ENCODE data around the gene C16orf78.

The C16orf78 gene

DNA sequence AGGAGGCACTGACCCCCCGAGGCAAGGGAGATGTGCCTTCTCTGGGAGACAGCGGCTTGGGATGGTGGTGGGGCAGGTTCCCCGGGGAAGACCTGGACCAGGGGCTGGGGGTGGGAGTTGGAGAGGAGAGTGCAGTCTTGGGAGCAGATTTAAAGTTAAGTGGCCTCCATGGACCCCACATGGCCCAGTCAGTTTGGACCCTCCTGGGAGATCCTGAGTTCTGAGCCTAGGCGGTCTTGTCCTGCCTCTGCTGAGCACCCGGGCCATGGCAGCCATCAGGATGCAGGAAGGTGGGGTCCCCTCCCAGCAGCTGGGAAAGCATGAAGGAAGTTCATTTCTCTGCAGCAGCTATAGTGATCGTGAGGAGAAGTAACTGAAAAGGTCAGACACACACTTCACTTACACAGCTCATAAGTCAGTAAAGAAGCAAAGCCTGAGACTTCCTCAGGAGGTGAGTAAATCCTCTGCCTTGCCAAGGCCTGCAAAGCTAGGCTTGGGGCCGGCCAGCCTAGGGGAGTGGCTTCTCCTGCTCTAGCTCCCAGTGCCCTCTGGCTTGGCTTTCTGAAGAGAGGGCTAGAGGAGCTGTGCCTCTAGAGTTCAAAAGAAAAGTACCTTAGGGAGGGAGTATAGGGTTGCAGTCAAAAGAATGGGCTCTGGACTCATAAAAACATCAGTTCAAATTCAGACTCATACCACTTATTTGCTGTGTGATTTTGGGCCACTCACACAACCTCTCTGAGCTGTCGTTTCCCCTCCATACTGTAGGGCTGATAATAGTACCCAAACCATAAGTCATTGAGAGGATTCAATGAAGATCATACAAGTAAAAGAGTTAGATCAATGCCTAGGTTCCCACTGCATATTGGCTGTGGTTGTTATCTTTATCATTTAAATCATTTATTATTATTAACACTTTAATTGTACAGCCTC is 31.0 kb upstream of the C16orf78 start:
- Mint-ChIP-seq H3K4me1 (no peaks in the 10 kb centered on the region), H3K27me3 (peaks cover 35% of the 10 kb centered on the region), H3K36me3 (ENCODE audit: insufficient read depth) (no peaks in the 10 kb centered on the region), H3K4me3 (no peak overlapping the region), H3K9me3 (no peaks in the 10 kb centered on the region), H3K27ac (ENCODE audit: low read depth) (no peak overlapping the region)
- DNase-seq (ENCODE audit: low spot score in 2 of 2) (no peak), ATAC-seq (replicated peaks; ENCODE audit: extremely low read depth, poor library complexity, severe bottlenecking) (no peak)

- H3K27me3 Mint-ChIP-seq, result peaks cover 28% of the 10 kb centered on the region
- no peaks in the 10 kb centered on the region for H3K36me3 Mint-ChIP-seq (ENCODE audit: insufficient read depth)
These were observed 30.3 kb upstream of the C16orf78 start for GRCh38 chr16:49343291-49343690.

GRCh38 chr16:49344401-49344800 is 29.2 kb upstream of the C16orf78 start:
- no peaks in the 10 kb centered on the region for H3K9me3 Mint-ChIP-seq
- no peak for ATAC-seq (replicated peaks; ENCODE audit: extremely low read depth, poor library complexity, severe bottlenecking)
- H3K27ac Mint-ChIP-seq (ENCODE audit: low read depth), result no peak overlapping the region
- DNase-seq (ENCODE audit: low spot score in 2 of 2), result no peak
- no peak overlapping the region for H3K4me3 Mint-ChIP-seq
- H3K4me1 Mint-ChIP-seq, result no peaks in the 10 kb centered on the region
- H3K36me3 Mint-ChIP-seq (ENCODE audit: insufficient read depth), result no peaks in the 10 kb centered on the region
- peaks cover 17% of the 10 kb centered on the region for H3K27me3 Mint-ChIP-seq

More at GRCh38 chr16:49343291-49343690, 30.3 kb upstream of the C16orf78 start:
- DNase-seq (ENCODE audit: low spot score in 2 of 2) (no peak), ATAC-seq (replicated peaks; ENCODE audit: extremely low read depth, poor library complexity, severe bottlenecking) (no peak)
- no peak overlapping the region for H3K27ac Mint-ChIP-seq (ENCODE audit: low read depth)
- no peak overlapping the region for H3K4me3 Mint-ChIP-seq
- H3K4me1 Mint-ChIP-seq, result no peaks in the 10 kb centered on the region
- no peaks in the 10 kb centered on the region for H3K9me3 Mint-ChIP-seq

- Mint-ChIP-seq H3K9me3 (no peaks in the 10 kb centered on the region), H3K36me3 (ENCODE audit: insufficient read depth) (no peaks in the 10 kb centered on the region), H3K27ac (ENCODE audit: low read depth) (no peak overlapping the region), H3K4me1 (no peaks in the 10 kb centered on the region), H3K27me3 (peaks cover 10% of the 10 kb centered on the region), H3K4me3 (no peak overlapping the region)
- DNase-seq (ENCODE audit: low spot score in 2 of 2) (no peak), ATAC-seq (replicated peaks; ENCODE audit: extremely low read depth, poor library complexity, severe bottlenecking) (no peak)
These were observed 27.8 kb upstream of the C16orf78 start for GRCh38 chr16:49345829-49346228.

DNA sequence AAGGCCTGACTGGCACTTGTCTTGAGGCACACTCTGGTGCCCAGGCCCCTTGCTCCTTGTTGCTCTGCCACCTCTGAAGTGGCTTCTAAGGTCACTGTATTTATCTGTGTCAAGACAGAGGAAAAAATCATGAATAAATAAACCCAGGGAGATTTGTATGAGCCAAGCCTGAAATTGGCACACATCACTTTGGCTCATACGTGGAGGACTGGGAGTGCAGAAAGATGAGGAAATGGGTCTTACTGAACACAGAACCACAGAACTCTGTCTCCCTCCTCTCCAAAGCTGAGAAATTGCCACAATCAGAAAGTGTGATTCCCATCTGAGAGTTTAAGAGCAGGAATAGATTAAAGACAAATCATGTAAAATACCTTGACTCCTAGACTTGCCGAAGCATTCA is 27.1 kb upstream of the C16orf78 start:
- H3K27me3 Mint-ChIP-seq, result peaks cover 6% of the 10 kb centered on the region
- no peaks in the 10 kb centered on the region for H3K9me3 Mint-ChIP-seq
- no peaks in the 10 kb centered on the region for H3K4me1 Mint-ChIP-seq
- H3K27ac Mint-ChIP-seq (ENCODE audit: low read depth), result no peak overlapping the region
- no peak overlapping the region for H3K4me3 Mint-ChIP-seq
- ATAC-seq (replicated peaks; ENCODE audit: extremely low read depth, poor library complexity, severe bottlenecking) (no peak), DNase-seq (ENCODE audit: low spot score in 2 of 2) (no peak)
- H3K36me3 Mint-ChIP-seq (ENCODE audit: insufficient read depth), result no peaks in the 10 kb centered on the region

GRCh38 chr16:49347476-49347875 is 26.1 kb upstream of the C16orf78 start:
- no peaks in the 10 kb centered on the region for H3K9me3 Mint-ChIP-seq
- no peak for ATAC-seq (replicated peaks; ENCODE audit: extremely low read depth, poor library complexity, severe bottlenecking)
- no peak overlapping the region for H3K4me3 Mint-ChIP-seq
- no peaks in the 10 kb centered on the region for H3K27me3 Mint-ChIP-seq
- no peaks in the 10 kb centered on the region for H3K36me3 Mint-ChIP-seq (ENCODE audit: insufficient read depth)
- no peak overlapping the region for H3K27ac Mint-ChIP-seq (ENCODE audit: low read depth)
- DNase-seq (ENCODE audit: low spot score in 2 of 2), result no peak
- no peaks in the 10 kb centered on the region for H3K4me1 Mint-ChIP-seq

DNA sequence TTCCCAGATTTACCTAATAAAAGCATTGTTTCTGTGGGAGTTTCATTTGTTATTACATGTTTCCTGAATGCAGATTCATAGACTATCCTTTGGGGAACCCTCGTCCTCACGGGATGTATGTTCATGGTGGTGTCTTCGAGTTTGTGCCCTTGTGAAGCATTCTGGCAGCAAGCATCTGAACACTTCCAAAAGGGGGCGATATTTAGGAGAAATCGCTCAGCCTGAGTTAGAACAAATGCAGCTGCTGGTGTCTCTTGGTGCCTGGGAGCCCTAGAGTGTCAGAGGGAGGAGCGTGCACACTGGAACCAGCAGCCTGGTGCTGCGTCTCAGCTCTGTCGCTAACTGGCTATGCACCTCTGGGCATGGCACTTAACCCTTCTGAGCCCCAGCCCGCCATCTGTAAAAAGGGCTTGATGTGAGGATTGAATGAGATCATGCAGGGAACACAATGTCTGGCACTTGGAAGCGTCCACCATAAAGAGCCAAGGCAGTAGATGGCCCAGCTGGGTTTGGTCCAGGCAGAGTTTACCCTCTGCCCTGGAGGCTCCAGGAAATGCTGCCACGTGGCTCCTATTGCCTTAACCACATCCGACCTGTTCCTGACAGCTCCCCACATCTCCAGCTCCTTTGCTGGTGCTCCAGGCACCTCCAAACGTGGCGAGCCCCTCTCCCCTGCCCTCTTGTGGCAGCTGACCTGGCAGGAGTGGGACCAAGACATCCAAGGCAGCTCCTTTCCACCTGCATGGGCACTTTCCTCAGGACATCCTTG is 25.0 kb upstream of the C16orf78 start:
- H3K4me3 Mint-ChIP-seq, result no peak overlapping the region

DNA sequence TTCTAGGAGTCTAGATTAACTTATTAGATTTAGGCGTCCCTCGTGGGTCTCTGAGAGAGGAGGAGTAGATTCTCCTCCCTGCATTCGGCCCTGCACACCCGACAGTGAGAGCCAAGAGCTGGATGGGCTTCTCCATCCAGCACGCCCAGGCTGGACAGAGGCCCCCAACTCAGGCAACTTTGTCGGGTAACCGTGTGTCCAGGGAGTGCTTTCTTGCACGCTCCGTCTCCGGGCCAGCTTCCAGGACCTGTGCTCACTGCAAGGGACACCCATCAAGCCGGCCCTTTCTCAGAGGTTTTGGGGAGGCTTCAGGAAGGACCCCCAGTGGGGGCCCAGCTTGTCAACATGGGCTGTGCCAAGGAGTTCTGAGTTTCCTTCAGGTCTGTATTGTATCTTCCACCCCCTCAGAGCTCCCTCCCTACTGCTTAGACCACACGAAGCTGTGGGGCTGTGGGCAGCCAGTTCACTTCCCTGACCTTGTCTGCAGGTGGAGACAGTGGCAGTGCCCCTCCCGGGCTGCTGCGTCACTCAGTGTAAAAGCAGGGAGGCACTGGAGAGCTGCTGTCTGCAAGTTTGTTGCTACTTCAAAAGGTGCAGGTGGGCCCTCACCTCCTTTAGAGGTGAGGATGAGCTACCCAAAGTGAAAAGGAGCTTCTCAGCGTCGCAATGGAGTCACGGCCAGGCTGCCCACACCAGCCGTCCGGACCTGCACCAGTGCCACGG is 24.0 kb upstream of the C16orf78 start:
- H3K27me3 Mint-ChIP-seq, result peaks cover 10% of the 10 kb centered on the region
- no peak overlapping the region for H3K4me3 Mint-ChIP-seq
- DNase-seq (ENCODE audit: low spot score in 2 of 2), result no peak
- no peak overlapping the region for H3K27ac Mint-ChIP-seq (ENCODE audit: low read depth)
- no peaks in the 10 kb centered on the region for H3K36me3 Mint-ChIP-seq (ENCODE audit: insufficient read depth)
- H3K9me3 Mint-ChIP-seq, result no peaks in the 10 kb centered on the region
- no peak for ATAC-seq (replicated peaks; ENCODE audit: extremely low read depth, poor library complexity, severe bottlenecking)
- H3K4me1 Mint-ChIP-seq, result no peaks in the 10 kb centered on the region

More for the DNA sequence above, 25.0 kb upstream of the C16orf78 start:
- Mint-ChIP-seq H3K27me3 (peaks cover 8% of the 10 kb centered on the region), H3K27ac (ENCODE audit: low read depth) (no peak overlapping the region), H3K9me3 (no peaks in the 10 kb centered on the region), H3K36me3 (ENCODE audit: insufficient read depth) (no peaks in the 10 kb centered on the region), H3K4me1 (no peaks in the 10 kb centered on the region)
- no peak for DNase-seq (ENCODE audit: low spot score in 2 of 2)
- ATAC-seq (replicated peaks; ENCODE audit: extremely low read depth, poor library complexity, severe bottlenecking), result no peak

- no peak overlapping the region for H3K27ac Mint-ChIP-seq (ENCODE audit: low read depth)
- peaks cover 10% of the 10 kb centered on the region for H3K27me3 Mint-ChIP-seq
- H3K9me3 Mint-ChIP-seq, result no peaks in the 10 kb centered on the region
- no peak for ATAC-seq (replicated peaks; ENCODE audit: extremely low read depth, poor library complexity, severe bottlenecking)
- no peak for DNase-seq (ENCODE audit: low spot score in 2 of 2)
- no peak overlapping the region for H3K4me3 Mint-ChIP-seq
- no peaks in the 10 kb centered on the region for H3K4me1 Mint-ChIP-seq
- no peaks in the 10 kb centered on the region for H3K36me3 Mint-ChIP-seq (ENCODE audit: insufficient read depth)
These were observed 23.1 kb upstream of the C16orf78 start for GRCh38 chr16:49350265-49351095.

DNA sequence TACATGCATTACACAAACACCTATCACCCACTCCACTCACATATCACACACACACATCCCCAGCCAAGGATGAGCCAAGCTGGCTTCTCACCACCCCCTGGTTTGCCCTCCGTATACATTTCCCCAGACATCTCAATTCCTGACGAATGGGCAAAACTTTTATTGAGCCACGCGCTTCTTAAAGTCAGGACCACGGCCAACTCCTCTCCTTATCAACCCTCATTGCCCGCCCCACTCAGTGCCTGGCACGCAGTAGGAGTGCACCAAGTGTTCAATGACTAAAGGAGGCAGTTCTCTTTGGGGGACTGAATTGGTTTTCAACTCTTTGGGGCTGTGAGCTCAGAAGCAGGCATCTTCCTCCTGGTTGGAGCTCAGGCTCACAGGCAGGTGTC is 22.5 kb upstream of the C16orf78 start:
- Mint-ChIP-seq H3K27ac (ENCODE audit: low read depth) (no peak overlapping the region), H3K4me1 (no peaks in the 10 kb centered on the region), H3K27me3 (peaks cover 10% of the 10 kb centered on the region), H3K9me3 (no peaks in the 10 kb centered on the region), H3K36me3 (ENCODE audit: insufficient read depth) (no peaks in the 10 kb centered on the region), H3K4me3 (no peak overlapping the region)
- ATAC-seq (replicated peaks; ENCODE audit: extremely low read depth, poor library complexity, severe bottlenecking) (no peak), DNase-seq (ENCODE audit: low spot score in 2 of 2) (no peak)

GRCh38 chr16:49352892-49353291 is 20.7 kb upstream of the C16orf78 start:
- no peak for DNase-seq (ENCODE audit: low spot score in 2 of 2)
- Mint-ChIP-seq H3K36me3 (ENCODE audit: insufficient read depth) (no peaks in the 10 kb centered on the region), H3K9me3 (no peaks in the 10 kb centered on the region), H3K27me3 (peaks cover 22% of the 10 kb centered on the region), H3K4me3 (no peak overlapping the region), H3K27ac (ENCODE audit: low read depth) (no peak overlapping the region), H3K4me1 (no peaks in the 10 kb centered on the region)
- ATAC-seq (replicated peaks; ENCODE audit: extremely low read depth, poor library complexity, severe bottlenecking), result no peak

- no peaks in the 10 kb centered on the region for H3K9me3 Mint-ChIP-seq
- H3K4me3 Mint-ChIP-seq, result no peak overlapping the region
- H3K4me1 Mint-ChIP-seq, result no peaks in the 10 kb centered on the region
- peaks cover 28% of the 10 kb centered on the region for H3K27me3 Mint-ChIP-seq
- no peak overlapping the region for H3K27ac Mint-ChIP-seq (ENCODE audit: low read depth)
- H3K36me3 Mint-ChIP-seq (ENCODE audit: insufficient read depth), result no peaks in the 10 kb centered on the region
- ATAC-seq (replicated peaks; ENCODE audit: extremely low read depth, poor library complexity, severe bottlenecking) (no peak), DNase-seq (ENCODE audit: low spot score in 2 of 2) (no peak)
These were observed 19.9 kb upstream of the C16orf78 start for GRCh38 chr16:49353680-49354079.
